B cell (primary cell): Measurements from ENCODE around the gene ZNF362. TPM values are rescaled to one million over a fixed set of nuclear protein-coding genes. Genes with fewer than 3 reads are reported as not detected.

Experiments
- ATAC-seq: fragments of 200-7000 bp; cut with Tn5 transposase; one replicate; pipeline ENCODE4 v1.10.0; 2021; ENCODE audit warnings: low read depth, mild to moderate bottlenecking, moderate number of reproducible peaks, moderate library complexity
- CTCF ChIA-PET: fragments of 350-600 bp; sonication (Branson Sonifier 250); formaldehyde crosslinking; loops from one replicate; lab custom pipeline; 2021; ENCODE audit warnings: antibody characterized with exemption, inconsistent platforms; lab: Charles Lee
- POLR2A ChIA-PET: fragments of 350-600 bp; sonication (Branson Sonifier 250); formaldehyde crosslinking; loops from one replicate; lab custom pipeline; 2021; ENCODE audit warnings: antibody characterized with exemption; lab: Charles Lee
- DNase-seq: peaks from one replicate; pipeline ENCODE4 v3.0.0; 2013
- H2AFZ ChIP-seq: 2 replicates; pipeline ENCODE4 v1.6.1; 2012; ENCODE audit warnings: mild to moderate bottlenecking, low read depth, low read length; ENCODE audit not compliant: insufficient read depth, poor library complexity, severe bottlenecking
- H3K27ac ChIP-seq, 2 donors: 1 replicate in 1 of 2; 2 replicates in 1 of 2; pipeline ENCODE4 v1.5.1; 2012 to 2013; ENCODE audit warnings: low read length in 2 of 2, mild to moderate bottlenecking in 2 of 2, moderate library complexity in 1 of 2
- H3K27me3 ChIP-seq, 4 experiments: fragments of 200-600 bp in 1 of 4; sonication (generic) in 1 of 4; replicated peaks in 1 of 4; 1 replicate in 2 of 4; 2 replicates in 2 of 4; pipeline versions ENCODE4 v1.6.1 to v1.7.0; 2013 to 2016; ENCODE audit warnings: low read length in 3 of 4, mild to moderate bottlenecking in 2 of 4, mixed read lengths in 1 of 4, moderate library complexity in 1 of 4; ENCODE audit not compliant: insufficient read depth in 4 of 4, control insufficient read depth in 3 of 4; ENCODE audit errors: control extremely low read depth in 1 of 4
- H3K36me3 ChIP-seq, 2 experiments: replicated peaks in 1 of 2; 1 replicate in 1 of 2; 2 replicates in 1 of 2; pipeline versions ENCODE4 v1.6.1 to v1.7.1; 2013; ENCODE audit warnings: low read length in 1 of 2; ENCODE audit not compliant: insufficient read depth in 2 of 2, control insufficient read depth in 1 of 2; ENCODE audit errors: control extremely low read depth in 1 of 2, extremely low read depth in 1 of 2
- H3K4me1 ChIP-seq, 2 donors: fragments of 200-600 bp in 1 of 2; sonication (generic) in 1 of 2; 1 replicate in 1 of 2; 2 replicates in 1 of 2; pipeline versions ENCODE4 v1.5.1 to v1.6.1; 2013 to 2017; ENCODE audit warnings: low read length in 2 of 2; ENCODE audit not compliant: control insufficient read depth in 2 of 2, insufficient read depth in 2 of 2
- H3K4me2 ChIP-seq: replicated peaks from 2 replicates; pipeline ENCODE3; 2012; ENCODE audit warnings: mild to moderate bottlenecking, low read depth, low read length; ENCODE audit not compliant: poor library complexity, severe bottlenecking
- H3K4me3 ChIP-seq, 5 experiments: fragments of 200-600 bp in 1 of 5; sonication (generic) in 1 of 5; 1 replicate in 3 of 5; 2 replicates in 2 of 5; pipeline versions ENCODE4 v1.5.1 to v1.7.0; 2011 to 2016; ENCODE audit warnings: low read length in 4 of 5, mild to moderate bottlenecking in 4 of 5, low read depth in 2 of 5, control low read depth in 1 of 5, moderate library complexity in 1 of 5; ENCODE audit not compliant: insufficient read depth in 1 of 5; ENCODE audit errors: control extremely low read depth in 1 of 5, extremely low read depth in 1 of 5
- H3K79me2 ChIP-seq: fragments of 200-600 bp; sonication (generic); one replicate; pipeline ENCODE4 v1.6.0; 2016; ENCODE audit warnings: low read length; ENCODE audit not compliant: control insufficient read depth, insufficient read depth
- H3K9ac ChIP-seq: fragments of 200-600 bp; sonication (generic); 2 replicates; pipeline ENCODE4 v1.6.1; 2017; ENCODE audit warnings: mild to moderate bottlenecking, low read length, moderate library complexity
- H3K9me3 ChIP-seq, 3 donors: one replicate each; pipeline versions ENCODE4 v1.6.1 to v1.7.1; 2013; ENCODE audit warnings: low read length in 2 of 3; ENCODE audit not compliant: control insufficient read depth in 2 of 3, insufficient read depth in 1 of 3; ENCODE audit errors: control extremely low read depth in 1 of 3
- H4K20me1 ChIP-seq: 2 replicates; pipeline ENCODE4 v1.6.0; 2012; ENCODE audit warnings: mild to moderate bottlenecking, low read length; ENCODE audit not compliant: insufficient read depth, control insufficient read depth, poor library complexity, severe bottlenecking
- H3K27ac Mint-ChIP-seq: one replicate; pipeline ENCODE4 v1.8.0; 2021; ENCODE audit warnings: mixed read lengths
- H3K27me3 Mint-ChIP-seq: one replicate; pipeline ENCODE4 v1.8.0; 2021; ENCODE audit warnings: mixed read lengths
- H3K4me1 Mint-ChIP-seq: one replicate; pipeline ENCODE4 v1.8.0; 2021; ENCODE audit warnings: mixed read lengths
- H3K4me3 Mint-ChIP-seq: one replicate; pipeline ENCODE4 v1.8.0; 2021; ENCODE audit warnings: mixed read lengths
- H3K9me3 Mint-ChIP-seq: one replicate; pipeline ENCODE4 v1.8.0; 2022; ENCODE audit warnings: mixed read lengths; ENCODE audit not compliant: insufficient read depth
- CTCF ChIP-seq: fragments of 200-600 bp; IDR thresholded peaks from one replicate; pipeline ENCODE4 v1.8.0; 2022; ENCODE audit warnings: antibody characterized with exemption, mild to moderate bottlenecking
- EZH2 ChIP-seq: IDR thresholded peaks from 2 replicates; pipeline ENCODE4 v1.6.1; 2012; ENCODE audit warnings: borderline replicate concordance, low read depth, mild to moderate bottlenecking, moderate library complexity, low read length; ENCODE audit not compliant: insufficient read depth, poor library complexity, severe bottlenecking
- WGBS: methylation state at CpG from one replicate; pipeline ENCODE4 v1.1.5; 2013; ENCODE audit warnings: missing lambda C conversion rate; ENCODE audit not compliant: insufficient coverage; 5-methylcytosine and 5-hydroxymethylcytosine counted together
- intact Hi-C: fragments of 100-400 bp; cut with micrococcal nuclease; formaldehyde crosslinking; loops from one replicate; pipeline ENCODE4 v1.10.0; 2022
- polyA plus RNA-seq: library from polyadenylated mRNA; depleted of rRNA; stranded (reverse); fragments of >200 nt; gene quantifications from 2 replicates; pipeline ENCODE4 v1.2.3, GENCODE V29; 2012
- total RNA-seq, 2 donors: library from RNA; stranded (reverse); fragments of 120-200 nt in 1 of 2; gene quantifications; 1 replicate in 1 of 2; 2 replicates in 1 of 2; pipeline versions ENCODE4 v1.2.3 to v1.2.4, GENCODE V29; 2013 to 2022

ZNF362 gene
- total and polyA plus RNA-seq, 2 donors (not counting 1 experiment from before 2014, with no cell fraction given) = 14.0 to 20.4 TPM

GRCh38 chr1:33261344-33261743 is 5.1 kb downstream of the ZNF362 start:
- TF ChIP-seq EZH2 (no peak), CTCF (no peak)
- H3K9me3 ChIP-seq = no peaks in the 10 kb centered on the region
- peaks cover 0 to 9% of the 10 kb centered on the region in 2 experiments for H3K36me3 ChIP-seq
- Mint-ChIP-seq H3K4me3 (no peak overlapping the region), H3K27me3 (no peaks in the 10 kb centered on the region), H3K4me1 (peaks cover 35% of the 10 kb centered on the region), H3K9me3 (no peaks in the 10 kb centered on the region), H3K27ac (no peak overlapping the region)
- H3K4me3 ChIP-seq = no peak overlapping the region
- ChIA-PET POLR2A (no interaction called here), CTCF (no interaction called here)
- DNase-seq (no peak), ATAC-seq (no peak)
- no peak overlapping the region for H3K9ac ChIP-seq
- no peaks in the 10 kb centered on the region for H3K27me3 ChIP-seq
- intact Hi-C loops = no loop called here
- H3K27ac ChIP-seq = no peak overlapping the region
- H3K79me2 ChIP-seq = peaks cover 92% of the 10 kb centered on the region
- no peak overlapping the region for H3K4me2 ChIP-seq
- no peak overlapping the region for H2AFZ ChIP-seq
- peaks cover 82% of the 10 kb centered on the region for H4K20me1 ChIP-seq
- 94% methylated on average over 3 of the region's 7 CpGs for WGBS
- H3K4me1 ChIP-seq = peaks cover 18 to 20% of the 10 kb centered on the region in 2 donors

GRCh38 chr1:33263890-33264504 is 7.7 kb downstream of the ZNF362 start:
- peaks cover 79% of the 10 kb centered on the region for H4K20me1 ChIP-seq

More at GRCh38 chr1:33263890-33264504, 7.7 kb downstream of the ZNF362 start:
- Histone ChIP-seq H3K79me2 (peaks cover 75% of the 10 kb centered on the region), H3K4me3 (no peak overlapping the region), H2AFZ (no peak overlapping the region), H3K9me3 (no peaks in the 10 kb centered on the region), H3K36me3 (peaks cover 0 to 15% of the 10 kb centered on the region in 2 experiments), H3K4me1 (peaks cover 0 to 2% of the 10 kb centered on the region in 2 donors), H3K4me2 (no peak overlapping the region), H3K9ac (no peak overlapping the region), H3K27me3 (no peaks in the 10 kb centered on the region), H3K27ac (no peak overlapping the region)
- 91% methylated on average over 5 of the region's 5 CpGs for WGBS
- intact Hi-C loops = no loop called here
- Mint-ChIP-seq H3K4me3 (no peak overlapping the region), H3K27ac (no peak overlapping the region), H3K4me1 (peaks cover 16% of the 10 kb centered on the region), H3K9me3 (no peaks in the 10 kb centered on the region), H3K27me3 (no peaks in the 10 kb centered on the region)
- DNase-seq = no peak
- TF ChIP-seq CTCF (no peak), EZH2 (no peak)
- no peak for ATAC-seq
- ChIA-PET POLR2A (no interaction called here), CTCF (no interaction called here)
